ENCODE results near the gene THOC6.

Gene THOC6

GRCh38 chr16:3027983-3028715 is 4.3 kb downstream of the THOC6 start:
- H3K36me3 ChIP-seq (ENCODE audit: control insufficient read depth, low read length), result peaks cover 19% of the 10 kb centered on the region
- no peaks in the 10 kb centered on the region for H3K9me2 ChIP-seq (replicated peaks; ENCODE audit: control insufficient read depth, low read length)
- peaks cover 5% of the 10 kb centered on the region for H3K79me2 ChIP-seq (ENCODE audit: control insufficient read depth, low read length)
- 0 out of 2 replicates have a peak, but pooled peaks cover 2% of the 10 kb centered on the region for H3F3A ChIP-seq (ENCODE audit: control insufficient read depth, insufficient read depth)
- no peak overlapping the region for H3K27ac ChIP-seq (ENCODE audit: low read depth, low read length)
- peaks cover 37% of the 10 kb centered on the region for H3K27me3 ChIP-seq (ENCODE audit: control insufficient read depth, low read length)
- peak overlapping the region; percentile 55 for H3K4me2 ChIP-seq (ENCODE audit: low read length)
- peaks cover 21% of the 10 kb centered on the region for H3K4me1 ChIP-seq (ENCODE audit: control insufficient read depth, low read length)
- no peaks in the 10 kb centered on the region; the same call in 1 of the 2 replicates for H4K20me1 ChIP-seq (ENCODE audit: control insufficient read depth, insufficient read depth, low read depth, low read length)
- TF ChIP-seq CTCF (IDR thresholded peaks at IDR 0.05; ENCODE audit: low read depth, low read length, poor library complexity, severe bottlenecking) (peak; percentile 75), EZH2phosphoT487 (IDR thresholded peaks at IDR 0.05; ENCODE audit: borderline replicate concordance, low read length) (no peak)
- no peaks in the 10 kb centered on the region for H3K9me3 ChIP-seq (ENCODE audit: control insufficient read depth, insufficient read depth, low read length)
- H3K4me3 ChIP-seq (ENCODE audit: low read length), result peak overlapping the region; percentile 33

- TF ChIP-seq CTCF (IDR thresholded peaks at IDR 0.05; ENCODE audit: low read depth, low read length, poor library complexity, severe bottlenecking), result no peak
- no peak for TF ChIP-seq EZH2phosphoT487 (IDR thresholded peaks at IDR 0.05; ENCODE audit: borderline replicate concordance, low read length)
- Histone ChIP-seq H3K4me3 (ENCODE audit: low read length) (no peak overlapping the region), H4K20me1 (ENCODE audit: control insufficient read depth, insufficient read depth, low read depth, low read length) (no peaks in the 10 kb centered on the region; the same call in 1 of the 2 replicates), H3K9me2 (replicated peaks; ENCODE audit: control insufficient read depth, low read length) (no peaks in the 10 kb centered on the region), H3K79me2 (ENCODE audit: control insufficient read depth, low read length) (peaks cover 5% of the 10 kb centered on the region), H3K27me3 (ENCODE audit: control insufficient read depth, low read length) (peaks cover 43% of the 10 kb centered on the region), H3K36me3 (ENCODE audit: control insufficient read depth, low read length) (peaks cover 19% of the 10 kb centered on the region), H3K9me3 (ENCODE audit: control insufficient read depth, insufficient read depth, low read length) (no peaks in the 10 kb centered on the region), H3K4me2 (ENCODE audit: low read length) (peak overlapping the region; percentile 28; the same call in 1 of the 2 replicates), H3F3A (ENCODE audit: control insufficient read depth, insufficient read depth) (0 out of 2 replicates have a peak, but pooled peaks cover 2% of the 10 kb centered on the region), H3K27ac (ENCODE audit: low read depth, low read length) (no peak overlapping the region), H3K4me1 (ENCODE audit: control insufficient read depth, low read length) (peaks cover 16% of the 10 kb centered on the region)
Measured at GRCh38 chr16:3028716-3029319, 5.0 kb downstream of the THOC6 start.

- Histone ChIP-seq H3K36me3 (ENCODE audit: control insufficient read depth, low read length) (peaks cover 19% of the 10 kb centered on the region), H3K9me2 (replicated peaks; ENCODE audit: control insufficient read depth, low read length) (no peaks in the 10 kb centered on the region), H3K4me1 (ENCODE audit: control insufficient read depth, low read length) (peaks cover 16% of the 10 kb centered on the region), H3K4me2 (ENCODE audit: low read length) (no peak overlapping the region), H4K20me1 (ENCODE audit: control insufficient read depth, insufficient read depth, low read depth, low read length) (no peaks in the 10 kb centered on the region; the same call in 1 of the 2 replicates), H3K9me3 (ENCODE audit: control insufficient read depth, insufficient read depth, low read length) (no peaks in the 10 kb centered on the region), H3K4me3 (ENCODE audit: low read length) (no peak overlapping the region), H3K27me3 (ENCODE audit: control insufficient read depth, low read length) (peaks cover 52% of the 10 kb centered on the region), H3F3A (ENCODE audit: control insufficient read depth, insufficient read depth) (0 out of 2 replicates have a peak, but pooled peaks cover 2% of the 10 kb centered on the region), H3K27ac (ENCODE audit: low read depth, low read length) (no peak overlapping the region), H3K79me2 (ENCODE audit: control insufficient read depth, low read length) (peaks cover 5% of the 10 kb centered on the region)
- no peak for TF ChIP-seq EZH2phosphoT487 (IDR thresholded peaks at IDR 0.05; ENCODE audit: borderline replicate concordance, low read length)
Measured at GRCh38 chr16:3029491-3030221, 5.8 kb downstream of the THOC6 start.

Measured in DOHH2 (cell line).